ENCODE measurements around the gene C5orf15.
"Not testable (repeated sequence)": the region's sequence is repeated elsewhere in the genome, so short reads cannot be mapped to it uniquely, and the experiment has no call there.

C5orf15 gene

GRCh38 chr5:133981714-133982113 lies 13.3 kb upstream of the C5orf15 start:
- no peak for DNase-seq (ENCODE audit: low spot score)
- TF ChIP-seq, protein P1, sequence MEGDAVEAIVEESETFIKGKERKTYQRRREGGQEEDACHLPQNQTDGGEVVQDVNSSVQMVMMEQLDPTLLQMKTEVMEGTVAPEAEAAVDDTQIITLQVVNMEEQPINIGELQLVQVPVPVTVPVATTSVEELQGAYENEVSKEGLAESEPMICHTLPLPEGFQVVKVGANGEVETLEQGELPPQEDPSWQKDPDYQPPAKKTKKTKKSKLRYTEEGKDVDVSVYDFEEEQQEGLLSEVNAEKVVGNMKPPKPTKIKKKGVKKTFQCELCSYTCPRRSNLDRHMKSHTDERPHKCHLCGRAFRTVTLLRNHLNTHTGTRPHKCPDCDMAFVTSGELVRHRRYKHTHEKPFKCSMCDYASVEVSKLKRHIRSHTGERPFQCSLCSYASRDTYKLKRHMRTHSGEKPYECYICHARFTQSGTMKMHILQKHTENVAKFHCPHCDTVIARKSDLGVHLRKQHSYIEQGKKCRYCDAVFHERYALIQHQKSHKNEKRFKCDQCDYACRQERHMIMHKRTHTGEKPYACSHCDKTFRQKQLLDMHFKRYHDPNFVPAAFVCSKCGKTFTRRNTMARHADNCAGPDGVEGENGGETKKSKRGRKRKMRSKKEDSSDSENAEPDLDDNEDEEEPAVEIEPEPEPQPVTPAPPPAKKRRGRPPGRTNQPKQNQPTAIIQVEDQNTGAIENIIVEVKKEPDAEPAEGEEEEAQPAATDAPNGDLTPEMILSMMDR (IDR thresholded peaks at IDR 0.05), result no peak
- no peak overlapping the region for H3K27ac ChIP-seq
- no peak overlapping the region for H3K4me3 ChIP-seq

- Histone ChIP-seq H3K4me3 (no peak overlapping the region), H3K27ac (no peak overlapping the region)
- TF ChIP-seq, protein P1 (IDR thresholded peaks at IDR 0.05), result no peak
- DNase-seq (ENCODE audit: low spot score), result no peak
These were observed 12.2 kb upstream of the C5orf15 start for GRCh38 chr5:133980652-133981051.

DNA sequence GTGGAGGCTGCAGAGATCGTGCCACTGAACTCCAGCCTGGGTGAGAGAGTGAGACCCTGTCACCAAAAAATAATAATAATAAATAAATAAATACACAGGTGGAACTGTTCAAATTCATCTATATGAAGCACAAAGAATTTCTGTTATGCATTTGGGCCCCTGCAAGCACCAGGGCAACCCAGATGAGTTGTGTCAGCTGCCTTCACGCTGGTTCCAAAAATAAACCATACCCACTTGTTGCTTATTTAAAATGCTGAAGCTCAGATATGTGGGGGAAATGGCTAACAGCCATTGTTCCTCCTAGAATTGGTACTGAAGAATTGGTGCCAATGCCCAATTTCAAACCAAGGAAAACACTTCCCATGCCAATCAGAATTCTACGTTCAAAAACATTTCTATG lies 10.5 kb upstream of the C5orf15 start:
- no peak overlapping the region for H3K4me3 ChIP-seq
- H3K27ac ChIP-seq, result no peak overlapping the region
- TF ChIP-seq, protein P1 (IDR thresholded peaks at IDR 0.05), result no peak
- DNase-seq (ENCODE audit: low spot score), result no peak

DNA sequence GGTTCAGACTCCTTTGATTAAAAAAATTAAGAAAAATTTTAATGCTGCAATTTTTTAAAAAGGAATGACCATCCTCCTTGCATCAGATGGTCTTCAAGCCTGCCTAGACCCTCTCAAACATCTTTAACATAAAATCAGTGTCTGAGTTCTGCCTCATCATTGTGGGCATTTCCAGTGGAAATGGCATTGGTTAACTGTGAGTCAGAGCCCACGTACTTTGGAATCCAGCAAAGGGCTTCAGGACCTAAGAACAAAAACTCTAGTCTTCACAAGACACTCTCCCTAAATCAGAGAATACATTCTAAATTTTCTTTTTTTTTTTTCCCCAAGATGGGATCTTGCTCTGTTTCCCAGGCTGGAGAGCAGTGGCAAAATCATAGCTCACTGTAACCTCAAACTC lies 9.4 kb upstream of the C5orf15 start:
- Histone ChIP-seq H3K4me3 (no peak overlapping the region), H3K27ac (no peak overlapping the region)
- no peak for DNase-seq (ENCODE audit: low spot score)
- TF ChIP-seq, protein P1 (IDR thresholded peaks at IDR 0.05), result no peak

DNA sequence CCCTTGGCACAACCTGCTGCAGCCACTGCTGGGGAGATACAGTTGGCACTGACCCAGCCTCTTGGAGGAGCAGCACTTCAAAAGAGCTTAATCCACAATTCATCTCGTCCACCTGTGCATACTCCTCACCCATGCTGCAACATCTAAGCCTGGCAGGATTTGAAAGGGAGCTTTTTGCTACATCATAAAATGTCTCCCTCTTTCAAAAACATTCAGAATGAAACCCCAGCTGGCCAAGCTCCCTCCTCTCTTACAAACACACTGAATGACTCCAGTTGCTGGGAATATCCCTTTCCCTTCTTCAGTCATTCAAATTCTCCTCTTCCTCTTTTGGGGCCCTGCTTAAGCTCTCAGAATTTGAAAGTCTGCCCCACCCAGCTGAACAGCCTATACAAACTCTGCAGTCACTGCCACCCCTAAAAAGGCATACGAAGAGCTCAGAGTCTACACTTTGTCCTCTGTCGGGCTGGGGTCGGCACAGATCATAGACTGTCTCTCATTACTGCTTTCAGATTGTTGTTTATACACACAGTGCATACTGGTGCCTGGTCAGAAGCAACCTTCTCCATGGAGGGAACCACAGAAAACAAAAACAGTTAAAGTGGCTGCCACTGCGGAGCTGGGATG lies 8.8 kb upstream of the C5orf15 start:
- TF ChIP-seq, protein P1 (IDR thresholded peaks at IDR 0.05), result no peak

GRCh38 chr5:133975546-133975945 lies 7.1 kb upstream of the C5orf15 start:
- not testable (repeated sequence) for H3K4me3 ChIP-seq; DNase-seq (ENCODE audit: low spot score); H3K27ac ChIP-seq

More for the DNA sequence above, 8.8 kb upstream of the C5orf15 start:
- Histone ChIP-seq H3K27ac (no peak overlapping the region), H3K4me3 (no peak overlapping the region)
- no peak for DNase-seq (ENCODE audit: low spot score)

GRCh38 chr5:133974142-133974541 lies 5.7 kb upstream of the C5orf15 start:
- no peak for DNase-seq (ENCODE audit: low spot score)
- TF ChIP-seq, protein P1 (IDR thresholded peaks at IDR 0.05), result no peak
- H3K4me3 ChIP-seq, result no peak overlapping the region
- H3K27ac ChIP-seq, result no peak overlapping the region

Measured in coronary artery (tissue), 2 donors.